Caco-2 (cell line): Measurements from ENCODE around the gene NUDCD3. TPM values are rescaled to one million over a fixed set of nuclear protein-coding genes. Genes with fewer than 3 reads are reported as not detected.
"Not testable (repeated sequence)": the region's sequence is repeated elsewhere in the genome, so short reads cannot be mapped to it uniquely, and the experiment has no call there.

ENCODE experiments used
- BruUV-seq: library from RNA; stranded (reverse); fragments of 400-500 nt; replicated peaks from 2 replicates; lab custom pipeline; 2021; lab: Mats Ljungman, UMichigan
- CTCF ChIA-PET: fragments of 300-600 bp; sonication (Branson Sonifier 250); formaldehyde crosslinking; loops from one replicate; lab custom pipeline; 2022; ENCODE audit warnings: antibody characterized with exemption; lab: Charles Lee
- POLR2A ChIA-PET: fragments of 300-600 bp; sonication (Branson Sonifier 250); formaldehyde crosslinking; loops from one replicate; lab custom pipeline; 2022; ENCODE audit warnings: antibody characterized with exemption; lab: Charles Lee
- DNase-seq, 2 experiments: peaks; one replicate each; pipeline versions ENCODE4 v3.0.0 to v3.0.0-alpha.2; 2020 to 2022
- H3K27me3 ChIP-seq: replicated peaks from 2 replicates; pipeline ENCODE4 v1.6.0; 2011; ENCODE audit warnings: low read length; ENCODE audit not compliant: control insufficient read depth, insufficient read depth
- H3K36me3 ChIP-seq: 2 replicates; pipeline ENCODE4 v1.5.1; 2011; ENCODE audit warnings: low read length; ENCODE audit not compliant: control insufficient read depth, insufficient read depth
- H3K4me1 ChIP-seq: fragments of 250-450 bp; sonication (Bioruptor Pico); 2 replicates; pipeline ENCODE4 v1.5.1; 2020; ENCODE audit warnings: mild to moderate bottlenecking
- H3K4me3 ChIP-seq: 2 replicates; pipeline ENCODE4 v1.5.1; 2011; ENCODE audit warnings: low read depth, mild to moderate bottlenecking, control low read depth, low read length
- H3K9me3 ChIP-seq: fragments of 250-450 bp; sonication (Bioruptor Pico); 2 replicates; pipeline ENCODE4 v1.5.1; 2020; ENCODE audit warnings: mild to moderate bottlenecking, moderate library complexity
- H3K27ac Mint-ChIP-seq: one replicate; pipeline ENCODE4 v1.8.0; 2022; ENCODE audit warnings: mixed read lengths; ENCODE audit not compliant: unreplicated experiment
- H3K27me3 Mint-ChIP-seq: one replicate; pipeline ENCODE4 v1.8.0; 2022; ENCODE audit warnings: mixed read lengths; ENCODE audit not compliant: insufficient read depth, unreplicated experiment
- H3K36me3 Mint-ChIP-seq: one replicate; pipeline ENCODE4 v1.8.0; 2022; ENCODE audit warnings: mild to moderate bottlenecking, mixed read lengths; ENCODE audit not compliant: insufficient read depth, unreplicated experiment
- H3K4me1 Mint-ChIP-seq: one replicate; pipeline ENCODE4 v1.8.0; 2022; ENCODE audit warnings: low read depth, mixed read lengths; ENCODE audit not compliant: unreplicated experiment
- H3K4me3 Mint-ChIP-seq: one replicate; pipeline ENCODE4 v1.8.0; 2022; ENCODE audit warnings: mild to moderate bottlenecking, moderate library complexity, mixed read lengths; ENCODE audit not compliant: unreplicated experiment
- H3K9me3 Mint-ChIP-seq: one replicate; pipeline ENCODE4 v1.8.0; 2022; ENCODE audit warnings: mixed read lengths; ENCODE audit not compliant: unreplicated experiment
- CTCF ChIP-seq, 2 experiments: fragments of 200-600 bp in 1 of 2; IDR thresholded peaks; 1 replicate in 1 of 2; 2 replicates in 1 of 2; pipeline versions ENCODE4 v1.5.1 to v1.8.0; 2011 to 2022; ENCODE audit warnings: antibody characterized with exemption in 1 of 2, control low read depth in 1 of 2, inconsistent platforms in 1 of 2, low read depth in 1 of 2, low read length in 1 of 2, mild to moderate bottlenecking in 1 of 2, moderate library complexity in 1 of 2; ENCODE audit not compliant: insufficient read depth in 1 of 2, severe bottlenecking in 1 of 2, unreplicated experiment in 1 of 2
- intact Hi-C: fragments of 100-400 bp; cut with micrococcal nuclease; formaldehyde crosslinking; loops from one replicate; pipeline ENCODE4 v1.10.0; 2022; ENCODE audit not compliant: unreplicated experiment
- total RNA-seq: library from RNA; stranded (reverse); gene quantifications from 2 replicates; pipeline ENCODE4 v1.2.3, GENCODE V29; 2022

Gene NUDCD3
- total RNA-seq, 1 experiment from 2014 or later, result 116 TPM

- no TSS peak for BruUV-seq
- H3K36me3 ChIP-seq, result peaks cover 2% of the 10 kb centered on the region; the same call in 1 of the 2 replicates
- intact Hi-C loops, result no loop called here
- CTCF ChIA-PET, result no interaction called here
- Mint-ChIP-seq H3K27me3 (peaks cover 2% of the 10 kb centered on the region), H3K36me3 (peaks cover 5% of the 10 kb centered on the region), H3K27ac (no peak overlapping the region), H3K4me1 (no peaks in the 10 kb centered on the region), H3K4me3 (no peak overlapping the region), H3K9me3 (peaks cover 29% of the 10 kb centered on the region)
- POLR2A ChIA-PET, result no interaction called here
- DNase-seq, result no peak
- H3K4me1 ChIP-seq, result no peaks in the 10 kb centered on the region
- no peaks in the 10 kb centered on the region for H3K27me3 ChIP-seq
- TF ChIP-seq CTCF (IDR thresholded peaks at IDR 0.05; ENCODE audit: insufficient read depth in 1 of 2, low read depth in 1 of 2, low read length in 1 of 2, severe bottlenecking in 1 of 2, unreplicated experiment in 1 of 2), result no peak
- no peak overlapping the region for H3K4me3 ChIP-seq
- peaks cover 8% of the 10 kb centered on the region; the same call in 1 of the 2 replicates for H3K9me3 ChIP-seq
Observed at GRCh38 chr7:44508328-44509030, 18.0 kb upstream of the NUDCD3 start.

GRCh38 chr7:44506592-44507288 is 16.3 kb upstream of the NUDCD3 start:
- H3K4me3 ChIP-seq, POLR2A ChIA-PET, H3K4me3 Mint-ChIP-seq, DNase-seq, H3K9me3 ChIP-seq, H3K27ac Mint-ChIP-seq, H3K4me1 ChIP-seq, H3K36me3 Mint-ChIP-seq, H3K36me3 ChIP-seq, CTCF ChIA-PET, intact Hi-C loops, H3K4me1 Mint-ChIP-seq, H3K27me3 Mint-ChIP-seq, H3K27me3 ChIP-seq, BruUV-seq: not testable (repeated sequence)
- peaks cover 29% of the 10 kb centered on the region for H3K9me3 Mint-ChIP-seq

GRCh38 chr7:44505595-44505994 is 15.1 kb upstream of the NUDCD3 start:
- no peaks in the 10 kb centered on the region for H3K4me1 ChIP-seq
- Mint-ChIP-seq H3K4me1 (no peaks in the 10 kb centered on the region), H3K27me3 (peaks cover 2% of the 10 kb centered on the region), H3K4me3 (no peak overlapping the region), H3K36me3 (no peaks in the 10 kb centered on the region), H3K9me3 (peaks cover 24% of the 10 kb centered on the region), H3K27ac (no peak overlapping the region)
- no peak for DNase-seq
- no peaks in the 10 kb centered on the region for H3K27me3 ChIP-seq
- no peak overlapping the region for H3K4me3 ChIP-seq
- ChIA-PET CTCF (no interaction called here), POLR2A (no interaction called here)
- H3K36me3 ChIP-seq, result no peaks in the 10 kb centered on the region
- H3K9me3 ChIP-seq, result peaks cover 8% of the 10 kb centered on the region; the same call in 1 of the 2 replicates
- BruUV-seq, result no TSS peak
- no peak for TF ChIP-seq CTCF (IDR thresholded peaks at IDR 0.05; ENCODE audit: insufficient read depth in 1 of 2, low read depth in 1 of 2, low read length in 1 of 2, severe bottlenecking in 1 of 2, unreplicated experiment in 1 of 2)
- intact Hi-C loops, result no loop called here
